Measurements from ENCODE around the gene TBC1D16.

DNA sequence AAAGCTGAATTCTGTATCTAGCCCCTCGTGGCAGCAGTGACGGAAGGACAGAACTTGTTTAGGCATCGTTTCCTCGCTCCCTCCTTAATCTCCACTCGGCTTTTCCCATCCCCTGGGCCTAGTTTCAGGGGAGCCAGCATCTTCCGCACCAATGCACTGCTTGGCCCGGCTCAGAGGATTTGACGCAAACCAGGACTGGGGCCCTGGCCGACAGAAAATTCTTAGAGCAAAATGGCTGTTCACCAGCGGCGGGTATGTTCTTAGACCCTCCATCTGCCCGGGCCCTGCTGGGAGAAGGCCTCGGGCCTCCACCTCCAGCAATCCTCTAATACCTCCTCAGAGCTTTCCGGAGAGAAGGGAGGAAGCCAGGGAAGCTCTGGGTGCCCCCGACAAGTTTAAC lies 54.6 kb downstream of the TBC1D16 start:
- TF ChIP-seq, protein P1, sequence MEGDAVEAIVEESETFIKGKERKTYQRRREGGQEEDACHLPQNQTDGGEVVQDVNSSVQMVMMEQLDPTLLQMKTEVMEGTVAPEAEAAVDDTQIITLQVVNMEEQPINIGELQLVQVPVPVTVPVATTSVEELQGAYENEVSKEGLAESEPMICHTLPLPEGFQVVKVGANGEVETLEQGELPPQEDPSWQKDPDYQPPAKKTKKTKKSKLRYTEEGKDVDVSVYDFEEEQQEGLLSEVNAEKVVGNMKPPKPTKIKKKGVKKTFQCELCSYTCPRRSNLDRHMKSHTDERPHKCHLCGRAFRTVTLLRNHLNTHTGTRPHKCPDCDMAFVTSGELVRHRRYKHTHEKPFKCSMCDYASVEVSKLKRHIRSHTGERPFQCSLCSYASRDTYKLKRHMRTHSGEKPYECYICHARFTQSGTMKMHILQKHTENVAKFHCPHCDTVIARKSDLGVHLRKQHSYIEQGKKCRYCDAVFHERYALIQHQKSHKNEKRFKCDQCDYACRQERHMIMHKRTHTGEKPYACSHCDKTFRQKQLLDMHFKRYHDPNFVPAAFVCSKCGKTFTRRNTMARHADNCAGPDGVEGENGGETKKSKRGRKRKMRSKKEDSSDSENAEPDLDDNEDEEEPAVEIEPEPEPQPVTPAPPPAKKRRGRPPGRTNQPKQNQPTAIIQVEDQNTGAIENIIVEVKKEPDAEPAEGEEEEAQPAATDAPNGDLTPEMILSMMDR (IDR thresholded peaks at IDR 0.05) = no peak
- no peak for TF ChIP-seq POLR2A (IDR thresholded peaks at IDR 0.05)

Measured in lower leg skin (tissue), 3 donors.